ENCODE results near the gene RAVER1.

DNA sequence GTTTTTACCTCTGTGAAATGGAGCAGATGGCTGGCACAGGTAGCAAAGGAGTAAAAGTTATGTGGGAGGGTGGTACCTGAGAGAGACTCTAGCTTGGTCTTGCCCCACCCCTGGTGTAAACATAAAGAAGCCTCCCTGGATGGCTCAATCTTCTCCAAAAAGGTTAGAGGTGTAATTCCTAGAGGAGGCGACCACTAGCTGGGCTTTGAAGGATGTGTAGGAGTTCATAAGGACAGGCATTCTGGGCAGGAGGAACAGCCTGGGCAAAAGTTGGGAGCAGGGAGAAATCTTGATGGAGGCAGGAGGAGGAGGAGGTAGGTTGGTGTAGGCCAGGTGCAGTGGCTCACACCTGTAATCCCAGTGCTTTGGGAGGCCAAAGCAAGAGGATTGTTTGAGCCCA is 54.4 kb downstream of the RAVER1 start:
- TF ChIP-seq, protein P1, sequence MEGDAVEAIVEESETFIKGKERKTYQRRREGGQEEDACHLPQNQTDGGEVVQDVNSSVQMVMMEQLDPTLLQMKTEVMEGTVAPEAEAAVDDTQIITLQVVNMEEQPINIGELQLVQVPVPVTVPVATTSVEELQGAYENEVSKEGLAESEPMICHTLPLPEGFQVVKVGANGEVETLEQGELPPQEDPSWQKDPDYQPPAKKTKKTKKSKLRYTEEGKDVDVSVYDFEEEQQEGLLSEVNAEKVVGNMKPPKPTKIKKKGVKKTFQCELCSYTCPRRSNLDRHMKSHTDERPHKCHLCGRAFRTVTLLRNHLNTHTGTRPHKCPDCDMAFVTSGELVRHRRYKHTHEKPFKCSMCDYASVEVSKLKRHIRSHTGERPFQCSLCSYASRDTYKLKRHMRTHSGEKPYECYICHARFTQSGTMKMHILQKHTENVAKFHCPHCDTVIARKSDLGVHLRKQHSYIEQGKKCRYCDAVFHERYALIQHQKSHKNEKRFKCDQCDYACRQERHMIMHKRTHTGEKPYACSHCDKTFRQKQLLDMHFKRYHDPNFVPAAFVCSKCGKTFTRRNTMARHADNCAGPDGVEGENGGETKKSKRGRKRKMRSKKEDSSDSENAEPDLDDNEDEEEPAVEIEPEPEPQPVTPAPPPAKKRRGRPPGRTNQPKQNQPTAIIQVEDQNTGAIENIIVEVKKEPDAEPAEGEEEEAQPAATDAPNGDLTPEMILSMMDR (conservative IDR thresholded peaks at IDR 0.05; ENCODE audit: low read depth, low read length) = no peak
- no peak for TF ChIP-seq EZH2 (IDR thresholded peaks at IDR 0.05; ENCODE audit: borderline replicate concordance, low read depth, low read length, poor library complexity, severe bottlenecking)

Measured in A673 (cell line).